Natural killer cell (primary cell): ENCODE results near the gene STK39. TPM values are rescaled to one million over a fixed set of nuclear protein-coding genes. Genes with fewer than 3 reads are reported as not detected.

ENCODE experiments used
- ATAC-seq, 3 donors: fragments of 150-1000 bp in 2 of 3; fragments of 200-7000 bp in 1 of 3; cut with Tn5 transposase; 1 replicate in 1 of 3; 2 replicates in 2 of 3; pipeline ENCODE4 v1.10.0; 2021; ENCODE audit warnings: mild to moderate bottlenecking in 2 of 3, moderate library complexity in 2 of 3
- DNase-seq, 2 donors: peaks; one replicate each; pipeline versions ENCODE4 v3.0.0 to v3.0.0-alpha.2; 2013 to 2021; ENCODE audit warnings: mixed read lengths in 1 of 2
- H3K27ac ChIP-seq: one replicate; pipeline ENCODE4 v1.5.1; 2013; ENCODE audit warnings: mild to moderate bottlenecking, low read length
- H3K27me3 ChIP-seq: one replicate; pipeline ENCODE4 v1.6.1; 2013; ENCODE audit warnings: low read length; ENCODE audit not compliant: control insufficient read depth, insufficient read depth
- H3K36me3 ChIP-seq: one replicate; pipeline ENCODE4 v1.6.1; 2013; ENCODE audit warnings: low read length; ENCODE audit not compliant: control insufficient read depth, insufficient read depth
- H3K4me1 ChIP-seq: one replicate; pipeline ENCODE4 v1.6.1; 2013; ENCODE audit warnings: low read length; ENCODE audit not compliant: control insufficient read depth, insufficient read depth
- H3K4me3 ChIP-seq: one replicate; pipeline ENCODE4 v1.5.1; 2013; ENCODE audit warnings: low read length
- H3K9me3 ChIP-seq: one replicate; pipeline ENCODE4 v1.6.1; 2013; ENCODE audit warnings: low read length; ENCODE audit not compliant: control insufficient read depth, insufficient read depth
- H3K27ac Mint-ChIP-seq, 2 donors: one replicate each; pipeline ENCODE4 v1.8.0; 2022; ENCODE audit warnings: mild to moderate bottlenecking in 2 of 2, mixed read lengths in 2 of 2, moderate library complexity in 1 of 2
- H3K27me3 Mint-ChIP-seq, 2 donors: one replicate each; pipeline ENCODE4 v1.8.0; 2022; ENCODE audit warnings: low read depth in 2 of 2, mixed read lengths in 2 of 2
- H3K36me3 Mint-ChIP-seq: one replicate; pipeline ENCODE4 v1.8.0; 2022; ENCODE audit warnings: mixed read lengths
- H3K4me1 Mint-ChIP-seq, 2 donors: one replicate each; pipeline ENCODE4 v1.8.0; 2022; ENCODE audit warnings: mixed read lengths in 2 of 2
- H3K4me3 Mint-ChIP-seq: one replicate; pipeline ENCODE4 v1.8.0; 2022; ENCODE audit warnings: mild to moderate bottlenecking, moderate library complexity, mixed read lengths
- H3K9me3 Mint-ChIP-seq, 2 donors: one replicate each; pipeline ENCODE4 v1.8.0; 2022; ENCODE audit warnings: mixed read lengths in 2 of 2
- WGBS: methylation state at CpG from one replicate; pipeline ENCODE4 v1.1.7; 2013; ENCODE audit warnings: missing lambda C conversion rate; ENCODE audit not compliant: insufficient coverage; 5-methylcytosine and 5-hydroxymethylcytosine counted together
- intact Hi-C: fragments of 100-400 bp; cut with micrococcal nuclease; formaldehyde crosslinking; loops from one replicate; pipeline ENCODE4 v1.14.2; 2022
- total RNA-seq, 4 donors: library from RNA; stranded (reverse); fragments of 120-200 nt in 1 of 4; gene quantifications; one replicate each; pipeline versions ENCODE4 v1.2.3 to v1.2.4, GENCODE V29; 2013 to 2022
- TF ChIP-seq, protein P1 (sequence below): fragments of 200-600 bp; IDR thresholded peaks from one replicate; pipeline ENCODE4 v1.8.0; 2022; ENCODE audit warnings: antibody characterized with exemption

Gene STK39
- total RNA-seq, 3 donors from 2014 or later (not counting 1 experiment from before 2014, with no cell fraction given), result 53.3 to 79.3 (median 66.6) TPM

DNA sequence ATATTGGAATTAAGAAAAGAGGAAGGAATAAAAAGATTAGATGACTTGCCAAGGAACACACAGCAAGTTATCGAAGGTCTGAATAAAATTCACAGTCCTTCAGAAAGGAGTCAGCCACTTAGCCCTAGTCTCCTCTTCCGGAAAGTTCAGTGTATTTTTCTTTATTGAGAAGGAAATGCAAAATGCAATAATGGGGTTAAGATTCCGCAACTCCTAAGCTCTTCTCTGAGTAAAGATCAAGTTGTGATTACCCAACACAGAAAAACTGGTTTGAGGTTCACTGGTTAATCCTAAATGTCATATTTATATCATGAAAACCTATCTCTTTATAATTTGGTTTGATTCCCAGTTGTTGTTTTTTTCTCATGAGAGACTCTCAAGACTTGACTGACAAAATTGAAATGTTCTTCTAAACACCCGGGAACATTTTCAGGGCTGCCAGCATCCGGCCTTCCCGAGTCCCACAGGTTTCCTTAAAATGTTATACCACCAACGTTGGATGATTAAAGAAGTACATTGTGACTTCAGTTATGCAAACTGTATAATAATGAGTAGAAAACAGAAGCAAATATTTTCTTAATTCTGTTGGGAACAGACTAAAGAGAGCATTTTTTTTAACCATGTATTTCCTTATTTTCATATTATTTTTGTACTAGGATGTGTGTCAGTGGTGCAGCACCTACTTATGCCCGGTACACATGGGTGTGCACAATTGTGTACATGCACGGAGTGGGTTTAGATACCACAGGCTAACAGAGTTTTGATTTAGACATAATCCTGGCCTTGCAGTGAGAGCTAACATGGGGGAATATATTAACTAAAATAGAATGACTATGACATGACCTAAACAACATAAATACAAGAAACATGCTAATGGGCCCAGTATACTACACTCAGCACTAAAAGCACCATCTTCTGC lies 100.2 kb downstream of the STK39 start:
- intact Hi-C loops, result no loop called here
- H3K36me3 ChIP-seq, result peaks cover 4% of the 10 kb centered on the region
- no peaks in the 10 kb centered on the region for H3K27me3 Mint-ChIP-seq
- ATAC-seq (no peak), DNase-seq (no peak)
- no peaks in the 10 kb centered on the region for H3K9me3 ChIP-seq
- H3K4me1 ChIP-seq, result no peaks in the 10 kb centered on the region
- H3K4me1 Mint-ChIP-seq, result peaks cover 48 to 70% of the 10 kb centered on the region in 2 donors
- H3K27me3 ChIP-seq, result no peaks in the 10 kb centered on the region
- H3K27ac ChIP-seq, result no peak overlapping the region
- TF ChIP-seq, protein P1, sequence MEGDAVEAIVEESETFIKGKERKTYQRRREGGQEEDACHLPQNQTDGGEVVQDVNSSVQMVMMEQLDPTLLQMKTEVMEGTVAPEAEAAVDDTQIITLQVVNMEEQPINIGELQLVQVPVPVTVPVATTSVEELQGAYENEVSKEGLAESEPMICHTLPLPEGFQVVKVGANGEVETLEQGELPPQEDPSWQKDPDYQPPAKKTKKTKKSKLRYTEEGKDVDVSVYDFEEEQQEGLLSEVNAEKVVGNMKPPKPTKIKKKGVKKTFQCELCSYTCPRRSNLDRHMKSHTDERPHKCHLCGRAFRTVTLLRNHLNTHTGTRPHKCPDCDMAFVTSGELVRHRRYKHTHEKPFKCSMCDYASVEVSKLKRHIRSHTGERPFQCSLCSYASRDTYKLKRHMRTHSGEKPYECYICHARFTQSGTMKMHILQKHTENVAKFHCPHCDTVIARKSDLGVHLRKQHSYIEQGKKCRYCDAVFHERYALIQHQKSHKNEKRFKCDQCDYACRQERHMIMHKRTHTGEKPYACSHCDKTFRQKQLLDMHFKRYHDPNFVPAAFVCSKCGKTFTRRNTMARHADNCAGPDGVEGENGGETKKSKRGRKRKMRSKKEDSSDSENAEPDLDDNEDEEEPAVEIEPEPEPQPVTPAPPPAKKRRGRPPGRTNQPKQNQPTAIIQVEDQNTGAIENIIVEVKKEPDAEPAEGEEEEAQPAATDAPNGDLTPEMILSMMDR, result no peak
- 93% methylated on average over 9 of the region's 9 CpGs for WGBS
- peak overlapping the region; percentile 23 to 38 for H3K27ac Mint-ChIP-seq
- H3K4me3 ChIP-seq, result no peak overlapping the region
- H3K9me3 Mint-ChIP-seq, result no peaks in the 10 kb centered on the region
- no peak overlapping the region for H3K4me3 Mint-ChIP-seq
- H3K36me3 Mint-ChIP-seq, result no peaks in the 10 kb centered on the region

DNA sequence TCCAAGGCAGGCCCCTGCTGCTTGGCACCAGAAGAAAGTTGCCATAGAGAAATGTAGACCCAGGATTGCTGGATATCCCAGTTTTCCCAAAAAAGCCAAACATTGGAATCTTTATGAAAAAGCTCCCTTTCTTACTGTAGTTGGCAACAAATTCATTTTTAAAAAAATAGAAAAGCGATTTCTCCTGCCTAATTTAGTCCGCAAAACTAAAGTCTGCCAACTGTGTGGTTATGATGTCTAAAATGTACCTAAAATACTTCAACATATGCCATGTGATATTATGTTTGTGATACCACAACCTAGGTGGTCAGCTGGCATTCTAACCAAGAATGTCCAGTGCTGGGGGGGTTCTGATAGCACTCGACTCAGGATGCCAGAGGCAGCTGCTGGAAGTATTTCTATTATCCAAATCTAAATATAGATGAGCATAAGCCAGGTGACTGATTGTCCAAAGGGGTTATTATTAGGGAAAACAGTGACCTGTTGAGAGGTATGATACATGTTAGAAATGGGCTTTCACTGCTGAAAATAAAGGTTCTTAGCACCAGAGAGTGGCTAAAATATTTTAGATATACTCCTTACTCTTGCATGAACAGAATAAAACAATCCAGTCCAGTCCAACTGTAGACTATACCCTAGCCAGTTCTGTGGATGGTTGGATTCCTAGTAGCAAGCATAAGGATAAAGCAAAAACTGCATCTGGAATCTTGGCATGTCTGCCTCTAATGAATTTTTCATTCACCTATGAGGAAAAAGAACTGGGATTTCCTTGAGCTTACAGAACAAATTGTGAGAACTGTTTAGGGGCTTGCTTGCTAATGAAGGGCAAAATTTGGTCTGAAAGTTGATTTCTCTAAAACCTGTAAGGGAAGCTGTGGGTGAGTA lies 101.7 kb downstream of the STK39 start:
- Histone ChIP-seq H3K27me3 (no peaks in the 10 kb centered on the region), H3K4me3 (no peak overlapping the region), H3K27ac (no peak overlapping the region), H3K36me3 (peaks cover 9% of the 10 kb centered on the region), H3K4me1 (no peaks in the 10 kb centered on the region), H3K9me3 (no peaks in the 10 kb centered on the region)
- intact Hi-C loops, result no loop called here
- ATAC-seq (no peak), DNase-seq (no peak)
- Mint-ChIP-seq H3K4me3 (no peak overlapping the region), H3K4me1 (peaks cover 48 to 58% of the 10 kb centered on the region in 2 donors), H3K36me3 (no peaks in the 10 kb centered on the region), H3K27me3 (no peaks in the 10 kb centered on the region), H3K9me3 (no peaks in the 10 kb centered on the region), H3K27ac (peak overlapping the region; percentile 30 to 64)
- WGBS, result no CpG with 5 or more reads among the region's 3 CpGs
- TF ChIP-seq, protein P1, result no peak

DNA sequence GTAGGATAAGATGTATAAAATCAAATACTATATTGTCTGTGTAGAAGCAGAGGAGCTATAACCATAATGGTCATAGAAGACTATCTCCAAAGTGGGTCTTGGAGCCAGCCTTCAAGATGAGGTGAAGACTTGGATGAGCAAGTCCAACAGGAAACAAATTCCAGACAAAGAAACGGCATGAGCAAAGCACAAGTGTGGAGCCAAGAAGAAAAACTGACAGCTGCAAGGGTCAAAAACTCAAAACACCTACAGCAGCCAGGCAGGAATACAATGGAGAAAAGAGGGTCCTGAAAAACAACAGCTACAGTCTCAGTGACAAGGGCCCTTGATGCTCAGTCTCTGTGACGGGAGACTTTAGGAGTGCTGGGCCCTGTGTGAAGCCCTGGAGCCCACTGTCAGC lies 102.4 kb downstream of the STK39 start:
- Histone ChIP-seq H3K4me1 (no peaks in the 10 kb centered on the region), H3K27ac (no peak overlapping the region), H3K9me3 (no peaks in the 10 kb centered on the region), H3K4me3 (no peak overlapping the region), H3K36me3 (peaks cover 12% of the 10 kb centered on the region), H3K27me3 (no peaks in the 10 kb centered on the region)
- H3K4me1 Mint-ChIP-seq, result peaks cover 45 to 54% of the 10 kb centered on the region in 2 donors
- TF ChIP-seq, protein P1, result no peak
- ATAC-seq, result no peak
- no peaks in the 10 kb centered on the region for H3K36me3 Mint-ChIP-seq
- 94% methylated on average over 2 of the region's 2 CpGs for WGBS
- H3K9me3 Mint-ChIP-seq, result no peaks in the 10 kb centered on the region
- no peak overlapping the region for H3K4me3 Mint-ChIP-seq
- H3K27me3 Mint-ChIP-seq, result no peaks in the 10 kb centered on the region
- intact Hi-C loops, result no loop called here
- no peak for DNase-seq
- H3K27ac Mint-ChIP-seq, result peak overlapping the region in 1 of 2 donors; percentile 1
